HL-60 (cell line): ENCODE results near the gene GOLGA8J.
"Not testable (repeated sequence)": the region's sequence is repeated elsewhere in the genome, so short reads cannot be mapped to it uniquely, and the experiment has no call there.

Experiments
- DNase-seq, 2 experiments: peaks; one replicate each; pipeline ENCODE4 v3.0.0-alpha.2; 2010 to 2020; ENCODE audit warnings: low read depth in 1 of 2, low spot score in 1 of 2
- H3K27ac ChIP-seq: fragments of 250-450 bp; sonication (Bioruptor Pico); replicated peaks from 2 replicates; pipeline ENCODE4 v1.5.1; 2020; ENCODE audit warnings: mild to moderate bottlenecking, moderate library complexity
- H3K27me3 ChIP-seq: fragments of 250-450 bp; sonication (Bioruptor Pico); 2 replicates; pipeline ENCODE4 v1.5.1; 2021; ENCODE audit warnings: mild to moderate bottlenecking, moderate library complexity; ENCODE audit not compliant: insufficient read depth, poor library complexity, severe bottlenecking
- H3K4me3 ChIP-seq: replicated peaks from 2 replicates; pipeline ENCODE4 v1.5.1; 2011; ENCODE audit warnings: mild to moderate bottlenecking, control low read depth, low read length; ENCODE audit not compliant: insufficient read depth
- GABPA ChIP-seq: IDR thresholded peaks from 2 replicates; pipeline ENCODE4 v1.6.1; 2012; ENCODE audit warnings: low read depth
- POLR2AphosphoS5 ChIP-seq: IDR thresholded peaks from 2 replicates; pipeline ENCODE4 v1.6.1; 2012; ENCODE audit warnings: low read depth
- SPI1 ChIP-seq: IDR thresholded peaks from 2 replicates; pipeline ENCODE4 v1.6.1; 2012; ENCODE audit warnings: low read depth, mild to moderate bottlenecking, borderline replicate concordance
- long read RNA-seq: library from polyadenylated mRNA; unstranded; transcript quantifications from one replicate; pipeline ENCODE4 v2.0.0, GENCODE V29; 2020
- TF ChIP-seq, protein P1 (sequence below): IDR thresholded peaks from one replicate; pipeline ENCODE4 v1.5.1; 2011; ENCODE audit warnings: low read length, control low read depth, inconsistent platforms; ENCODE audit not compliant: insufficient read depth
- TF ChIP-seq, protein P2 (sequence below): IDR thresholded peaks from 2 replicates; pipeline ENCODE4 v1.6.1; 2012; ENCODE audit warnings: low read depth; ENCODE audit not compliant: insufficient replicate concordance

Gene GOLGA8J, protein sequence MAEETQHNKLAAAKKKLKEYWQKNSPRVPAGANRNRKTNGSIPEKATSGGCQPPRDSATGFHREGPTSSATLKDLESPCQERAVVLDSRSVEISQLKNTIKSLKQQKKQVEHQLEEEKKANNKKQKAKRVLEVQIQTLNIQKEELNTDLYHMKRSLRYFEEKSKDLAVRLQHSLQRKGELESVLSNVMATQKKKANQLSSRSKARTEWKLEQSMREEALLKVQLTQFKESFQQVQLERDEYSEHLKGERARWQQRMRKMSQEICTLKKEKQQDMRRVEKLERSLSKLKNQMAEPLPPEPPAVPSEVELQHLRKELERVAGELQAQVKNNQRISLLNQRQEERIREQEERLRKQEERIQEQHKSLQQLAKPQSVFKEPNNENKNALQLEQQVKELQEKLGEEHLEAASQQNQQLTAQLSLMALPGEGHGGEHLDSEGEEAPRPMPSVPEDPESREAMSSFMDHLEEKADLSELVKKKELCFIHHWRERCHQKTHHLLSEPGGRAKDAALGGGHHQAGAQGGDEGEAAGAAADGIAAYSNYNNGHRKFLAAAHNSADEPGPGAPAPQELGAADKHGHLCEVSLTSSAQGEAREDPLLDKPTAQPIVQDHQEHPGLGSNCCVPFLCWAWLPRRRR
- long read RNA-seq, result 0 reads

DNA sequence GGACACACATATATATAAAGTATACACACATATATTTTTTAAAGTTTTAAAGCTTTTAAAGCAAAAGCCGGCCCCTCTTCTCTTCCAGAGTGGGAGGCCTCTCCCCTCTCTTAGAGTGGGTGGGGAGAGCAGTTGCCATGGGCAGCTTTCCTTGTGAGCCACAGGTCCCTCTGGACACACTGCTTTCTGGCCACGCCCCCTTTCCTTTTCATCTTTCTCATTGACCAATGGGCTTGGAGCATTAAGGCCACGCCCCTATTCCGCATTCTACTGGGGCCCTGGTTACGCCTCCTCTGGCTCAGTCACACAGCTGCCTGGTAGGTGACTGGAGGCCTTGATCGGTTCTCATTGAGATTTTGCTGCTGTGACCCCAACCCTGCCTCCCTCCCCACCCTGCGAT lies at the start of gene GOLGA8J:
GOLGA8J (plus strand) TSS at position 301 of the 400 bp plus-strand sequence; CDS start at position 399, 98 bp downstream.
- not testable (repeated sequence) for DNase-seq, H3K27me3 ChIP-seq, H3K4me3 ChIP-seq, H3K27ac ChIP-seq

DNA sequence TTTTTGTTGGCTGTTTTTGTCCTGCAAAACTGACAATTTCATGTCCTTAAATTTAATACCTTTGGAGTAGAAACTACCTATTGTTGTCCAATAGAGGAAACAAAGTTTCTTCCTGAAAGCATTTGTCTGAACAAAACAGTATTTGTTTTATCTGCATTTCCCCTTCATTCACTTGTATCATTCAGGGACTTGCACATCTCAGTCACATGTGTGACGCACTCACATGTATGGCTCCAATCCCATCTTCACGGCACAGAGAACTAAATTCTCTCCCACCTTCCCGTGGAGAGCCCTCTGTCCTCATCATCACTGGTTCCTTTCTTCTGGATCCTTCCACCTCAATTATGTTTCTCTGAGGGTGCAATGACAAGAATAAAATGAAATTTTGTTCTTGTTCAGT lies 49.5 kb upstream of the GOLGA8J start:
- TF ChIP-seq, protein P1, sequence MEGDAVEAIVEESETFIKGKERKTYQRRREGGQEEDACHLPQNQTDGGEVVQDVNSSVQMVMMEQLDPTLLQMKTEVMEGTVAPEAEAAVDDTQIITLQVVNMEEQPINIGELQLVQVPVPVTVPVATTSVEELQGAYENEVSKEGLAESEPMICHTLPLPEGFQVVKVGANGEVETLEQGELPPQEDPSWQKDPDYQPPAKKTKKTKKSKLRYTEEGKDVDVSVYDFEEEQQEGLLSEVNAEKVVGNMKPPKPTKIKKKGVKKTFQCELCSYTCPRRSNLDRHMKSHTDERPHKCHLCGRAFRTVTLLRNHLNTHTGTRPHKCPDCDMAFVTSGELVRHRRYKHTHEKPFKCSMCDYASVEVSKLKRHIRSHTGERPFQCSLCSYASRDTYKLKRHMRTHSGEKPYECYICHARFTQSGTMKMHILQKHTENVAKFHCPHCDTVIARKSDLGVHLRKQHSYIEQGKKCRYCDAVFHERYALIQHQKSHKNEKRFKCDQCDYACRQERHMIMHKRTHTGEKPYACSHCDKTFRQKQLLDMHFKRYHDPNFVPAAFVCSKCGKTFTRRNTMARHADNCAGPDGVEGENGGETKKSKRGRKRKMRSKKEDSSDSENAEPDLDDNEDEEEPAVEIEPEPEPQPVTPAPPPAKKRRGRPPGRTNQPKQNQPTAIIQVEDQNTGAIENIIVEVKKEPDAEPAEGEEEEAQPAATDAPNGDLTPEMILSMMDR, result no peak
- TF ChIP-seq SPI1 (no peak), GABPA (no peak), POLR2AphosphoS5 (no peak)
- TF ChIP-seq, protein P2, sequence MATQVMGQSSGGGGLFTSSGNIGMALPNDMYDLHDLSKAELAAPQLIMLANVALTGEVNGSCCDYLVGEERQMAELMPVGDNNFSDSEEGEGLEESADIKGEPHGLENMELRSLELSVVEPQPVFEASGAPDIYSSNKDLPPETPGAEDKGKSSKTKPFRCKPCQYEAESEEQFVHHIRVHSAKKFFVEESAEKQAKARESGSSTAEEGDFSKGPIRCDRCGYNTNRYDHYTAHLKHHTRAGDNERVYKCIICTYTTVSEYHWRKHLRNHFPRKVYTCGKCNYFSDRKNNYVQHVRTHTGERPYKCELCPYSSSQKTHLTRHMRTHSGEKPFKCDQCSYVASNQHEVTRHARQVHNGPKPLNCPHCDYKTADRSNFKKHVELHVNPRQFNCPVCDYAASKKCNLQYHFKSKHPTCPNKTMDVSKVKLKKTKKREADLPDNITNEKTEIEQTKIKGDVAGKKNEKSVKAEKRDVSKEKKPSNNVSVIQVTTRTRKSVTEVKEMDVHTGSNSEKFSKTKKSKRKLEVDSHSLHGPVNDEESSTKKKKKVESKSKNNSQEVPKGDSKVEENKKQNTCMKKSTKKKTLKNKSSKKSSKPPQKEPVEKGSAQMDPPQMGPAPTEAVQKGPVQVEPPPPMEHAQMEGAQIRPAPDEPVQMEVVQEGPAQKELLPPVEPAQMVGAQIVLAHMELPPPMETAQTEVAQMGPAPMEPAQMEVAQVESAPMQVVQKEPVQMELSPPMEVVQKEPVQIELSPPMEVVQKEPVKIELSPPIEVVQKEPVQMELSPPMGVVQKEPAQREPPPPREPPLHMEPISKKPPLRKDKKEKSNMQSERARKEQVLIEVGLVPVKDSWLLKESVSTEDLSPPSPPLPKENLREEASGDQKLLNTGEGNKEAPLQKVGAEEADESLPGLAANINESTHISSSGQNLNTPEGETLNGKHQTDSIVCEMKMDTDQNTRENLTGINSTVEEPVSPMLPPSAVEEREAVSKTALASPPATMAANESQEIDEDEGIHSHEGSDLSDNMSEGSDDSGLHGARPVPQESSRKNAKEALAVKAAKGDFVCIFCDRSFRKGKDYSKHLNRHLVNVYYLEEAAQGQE, result no peak
- Histone ChIP-seq H3K27ac (no peak overlapping the region), H3K4me3 (no peak overlapping the region), H3K27me3 (no peaks in the 10 kb centered on the region)
- DNase-seq, result no peak

DNA sequence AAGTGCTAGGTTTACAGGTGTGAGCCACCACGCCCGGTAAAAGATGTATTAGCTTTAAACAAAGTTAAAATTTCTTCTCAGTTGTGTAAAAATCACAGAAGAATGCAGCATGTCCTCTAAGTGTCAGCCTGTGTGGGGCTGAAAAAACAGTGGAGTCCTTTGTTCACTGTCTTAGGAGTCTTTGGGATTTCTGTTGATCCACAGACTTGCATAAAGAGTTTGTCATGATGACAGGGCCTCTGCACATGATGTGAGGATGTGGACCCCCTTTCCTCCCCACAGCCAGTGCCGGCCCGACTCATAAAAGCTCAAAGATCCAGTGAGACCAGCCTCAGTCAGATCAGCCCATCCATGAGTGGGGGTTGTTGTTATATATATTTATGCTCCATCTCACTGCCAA lies 49.0 kb upstream of the GOLGA8J start:
- DNase-seq, result no peak
- H3K27ac ChIP-seq, result no peak overlapping the region
- no peak for TF ChIP-seq GABPA
- TF ChIP-seq SPI1, result no peak
- TF ChIP-seq, protein P2, result no peak
- TF ChIP-seq POLR2AphosphoS5, result no peak
- TF ChIP-seq, protein P1, result no peak

DNA sequence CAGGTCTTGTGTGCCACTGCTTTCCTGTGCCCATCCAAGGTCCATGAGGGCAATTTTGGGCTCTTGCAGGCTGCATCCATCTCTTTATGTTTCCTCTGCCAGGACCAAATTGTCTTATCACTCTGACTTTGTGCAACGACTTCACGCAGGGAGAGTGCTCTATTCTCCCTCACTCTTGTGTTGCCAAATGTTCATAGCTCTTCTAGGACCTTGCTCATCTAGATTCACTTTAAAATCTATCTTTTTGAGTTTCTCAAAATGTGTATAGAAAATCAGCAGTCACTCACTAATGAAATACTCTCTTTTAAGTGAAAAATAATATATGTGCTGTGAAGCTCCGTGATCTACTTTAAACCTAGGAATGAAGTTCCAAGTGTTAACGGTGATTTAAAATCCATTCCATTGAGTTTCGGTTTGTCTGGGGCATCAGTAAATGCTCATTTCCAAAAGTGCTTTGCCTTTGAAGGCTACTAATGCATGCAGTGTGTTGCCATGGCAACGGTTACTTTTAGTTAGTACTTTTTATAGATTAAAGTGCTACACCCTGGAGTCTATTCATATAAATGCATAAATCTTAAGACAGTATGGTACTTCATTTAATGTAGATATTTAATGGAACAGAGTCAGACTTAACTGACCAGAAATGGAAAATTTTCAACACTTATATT lies 46.6 kb upstream of the GOLGA8J start:
- Histone ChIP-seq H3K27ac (no peak overlapping the region), H3K27me3 (no peaks in the 10 kb centered on the region), H3K4me3 (no peak overlapping the region)
- TF ChIP-seq, protein P2, result no peak
- TF ChIP-seq GABPA, result no peak
- no peak for TF ChIP-seq POLR2AphosphoS5
- no peak for TF ChIP-seq SPI1
- no peak for DNase-seq

More for the DNA sequence above, 49.0 kb upstream of the GOLGA8J start:
- H3K27me3 ChIP-seq, result no peaks in the 10 kb centered on the region
- no peak overlapping the region for H3K4me3 ChIP-seq
